Right hindlimb (tissue), 1 donor: ENCODE measurements around the gene CBFB.

Experiments
- DNase-seq: peaks from one replicate; pipeline ENCODE4 v3.0.0-alpha.2; 2018

Gene CBFB

DNA sequence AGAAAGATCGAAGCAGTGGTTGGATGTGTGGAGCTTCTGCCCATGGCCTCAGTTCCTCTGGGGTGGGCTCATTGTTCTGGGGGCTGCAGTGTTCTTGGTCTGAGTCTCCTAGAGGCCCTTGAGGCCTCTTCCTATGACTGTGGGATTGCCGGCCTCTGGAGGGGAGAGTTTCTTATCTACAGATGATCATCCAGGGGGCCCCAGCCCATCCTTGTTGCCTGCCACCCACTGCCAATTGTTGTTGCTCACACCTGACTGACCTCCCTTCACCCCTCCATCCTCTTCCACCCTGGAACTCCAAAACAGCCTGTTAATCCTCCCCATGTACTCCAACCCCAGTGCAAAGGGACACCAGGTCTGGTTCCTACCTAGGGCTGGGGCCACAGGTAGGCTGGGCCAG, 116.0 kb downstream of the CBFB start:
- DNase-seq = no peak

DNA sequence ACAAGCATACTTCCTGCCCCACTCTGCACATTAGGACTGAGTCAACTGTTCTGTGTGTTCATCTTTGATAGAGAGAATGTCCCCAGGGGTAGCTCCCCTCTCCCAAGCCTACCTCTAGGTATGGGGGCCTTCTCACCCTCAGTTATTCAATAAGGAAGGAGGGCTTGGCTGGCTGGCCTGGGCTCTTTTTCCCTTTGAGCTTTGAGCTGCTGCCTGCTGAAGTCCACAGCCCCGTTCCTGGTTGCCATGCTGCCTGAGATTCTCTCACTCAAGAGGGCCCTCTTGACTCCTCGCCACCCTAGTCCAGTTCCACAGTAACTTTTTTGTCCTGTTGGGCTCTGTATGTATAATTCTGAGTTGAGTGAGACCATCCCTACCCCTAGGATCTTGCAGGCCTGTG, 116.8 kb downstream of the CBFB start:
- DNase-seq = no peak

DNA sequence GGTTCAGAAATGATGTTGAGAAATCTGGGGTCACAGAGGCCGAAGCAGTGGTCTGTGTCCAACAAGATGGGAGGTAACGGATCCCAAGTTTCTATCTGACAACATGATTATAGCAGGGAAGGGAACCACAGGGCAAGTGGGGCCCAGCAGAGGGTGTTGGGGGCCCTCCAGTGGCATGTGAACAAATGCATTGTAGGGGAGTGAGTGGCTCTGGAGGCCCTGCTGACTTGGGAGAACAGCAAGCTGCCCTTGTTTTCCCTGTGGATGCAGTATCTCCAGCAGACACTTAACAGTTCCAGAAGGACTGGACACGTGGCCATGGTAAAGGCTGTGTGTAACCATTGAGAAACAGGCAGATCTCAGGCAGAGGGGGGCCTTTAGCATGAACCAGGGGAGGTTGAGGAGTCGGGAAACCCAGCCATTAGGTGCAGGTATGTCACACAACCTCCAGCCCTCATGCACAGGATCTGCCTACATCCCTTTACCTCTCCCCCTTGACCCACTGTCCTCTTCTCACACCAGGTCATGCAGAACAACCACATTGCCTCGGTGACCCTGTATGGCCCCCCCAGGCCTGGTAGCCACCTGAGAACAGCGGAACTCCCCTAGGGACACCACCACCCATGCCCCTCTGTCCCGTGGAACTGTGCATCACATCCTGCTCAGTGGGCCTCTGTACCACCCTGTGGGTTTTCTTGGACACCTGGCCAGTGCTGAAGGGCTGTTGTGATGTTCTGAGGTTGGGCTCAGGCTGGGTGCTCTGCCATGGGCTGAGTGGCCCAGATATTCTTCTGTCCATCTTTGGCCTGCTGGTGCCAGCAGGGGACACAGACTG, 117.8 kb downstream of the CBFB start:
- DNase-seq = no peak

DNA sequence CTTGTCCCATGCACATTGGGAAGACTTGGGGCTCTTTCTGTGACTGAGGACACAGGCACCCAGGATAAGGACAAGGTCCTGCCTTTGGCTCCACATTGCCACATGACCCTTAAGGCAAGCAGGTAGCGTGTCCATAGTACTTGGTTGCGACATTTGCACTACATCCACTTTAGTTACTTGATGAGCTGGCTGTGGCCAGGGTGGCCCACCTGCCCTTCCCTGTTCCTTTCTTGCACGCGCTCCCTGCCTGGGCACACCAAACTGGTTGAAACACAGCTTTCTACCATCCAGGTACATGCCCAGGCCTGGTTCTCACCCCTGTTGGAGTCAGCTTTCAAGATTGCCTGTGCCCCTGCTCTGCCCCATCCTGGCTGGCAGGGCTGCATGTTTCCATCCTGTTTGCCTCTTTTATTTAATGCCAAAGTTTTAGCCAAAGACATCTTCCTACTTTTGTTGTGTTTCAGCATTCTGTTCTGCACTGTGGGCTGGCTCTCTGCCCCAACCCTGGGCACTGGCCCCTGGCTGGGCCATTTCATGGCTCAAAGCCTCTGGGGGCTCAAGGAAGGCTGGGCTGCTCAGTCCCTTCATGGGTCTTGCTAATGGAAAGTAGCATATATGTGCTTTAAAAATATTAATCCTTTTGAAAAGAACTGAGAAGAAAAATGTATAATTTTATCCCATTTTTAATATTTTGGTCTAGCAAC, 118.6 kb downstream of the CBFB start:
- no peak for DNase-seq

DNA sequence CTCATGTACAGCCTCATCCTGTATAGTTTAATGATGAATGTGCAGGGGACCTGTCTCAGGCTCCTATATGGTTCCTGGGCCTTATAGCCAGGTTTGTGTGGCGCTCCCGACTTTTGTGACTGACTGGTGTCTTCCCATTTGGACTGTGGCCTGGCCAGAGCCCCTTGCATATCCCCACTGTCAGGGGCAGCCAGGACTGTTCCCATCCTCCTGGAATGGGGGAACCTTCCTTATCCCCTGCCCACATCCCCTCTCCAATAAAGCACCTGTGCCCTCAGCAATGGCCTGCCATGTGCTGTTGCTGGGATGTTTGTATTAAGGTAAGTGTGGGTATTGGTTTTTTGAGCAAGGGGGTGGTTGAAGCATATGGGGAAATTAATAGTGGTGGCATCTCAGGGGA, 119.3 kb downstream of the CBFB start:
- DNase-seq = no peak

DNA sequence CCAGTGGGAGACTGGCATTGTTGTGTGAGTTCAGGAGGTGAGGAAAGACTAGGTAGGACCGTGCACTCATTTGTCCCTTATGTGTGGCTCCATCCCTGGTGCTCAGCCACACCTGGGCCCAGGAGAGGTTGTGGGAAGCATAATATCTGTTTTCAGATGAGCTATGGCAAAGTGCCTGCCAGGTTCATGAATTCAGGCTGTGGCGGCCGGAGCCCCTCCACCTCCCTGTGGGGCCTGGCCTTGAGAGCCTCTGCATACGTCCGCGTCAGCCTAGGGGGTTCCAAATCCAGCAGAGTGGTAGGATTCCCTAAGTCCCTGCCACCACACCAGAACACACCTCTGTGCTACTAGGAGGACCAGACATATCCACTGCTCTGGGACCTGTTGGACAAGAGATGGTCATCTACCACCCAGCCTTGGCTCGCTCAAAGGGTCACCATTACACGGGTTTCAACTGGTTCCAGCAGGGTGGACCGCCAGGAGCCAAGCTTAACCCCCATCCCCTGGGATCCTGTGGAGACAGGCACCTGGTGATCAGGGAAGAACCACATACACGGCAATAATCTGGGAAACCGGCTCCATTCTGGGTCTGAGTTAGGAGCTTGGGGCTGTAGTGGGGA, 119.8 kb downstream of the CBFB start:
- no peak for DNase-seq

DNA sequence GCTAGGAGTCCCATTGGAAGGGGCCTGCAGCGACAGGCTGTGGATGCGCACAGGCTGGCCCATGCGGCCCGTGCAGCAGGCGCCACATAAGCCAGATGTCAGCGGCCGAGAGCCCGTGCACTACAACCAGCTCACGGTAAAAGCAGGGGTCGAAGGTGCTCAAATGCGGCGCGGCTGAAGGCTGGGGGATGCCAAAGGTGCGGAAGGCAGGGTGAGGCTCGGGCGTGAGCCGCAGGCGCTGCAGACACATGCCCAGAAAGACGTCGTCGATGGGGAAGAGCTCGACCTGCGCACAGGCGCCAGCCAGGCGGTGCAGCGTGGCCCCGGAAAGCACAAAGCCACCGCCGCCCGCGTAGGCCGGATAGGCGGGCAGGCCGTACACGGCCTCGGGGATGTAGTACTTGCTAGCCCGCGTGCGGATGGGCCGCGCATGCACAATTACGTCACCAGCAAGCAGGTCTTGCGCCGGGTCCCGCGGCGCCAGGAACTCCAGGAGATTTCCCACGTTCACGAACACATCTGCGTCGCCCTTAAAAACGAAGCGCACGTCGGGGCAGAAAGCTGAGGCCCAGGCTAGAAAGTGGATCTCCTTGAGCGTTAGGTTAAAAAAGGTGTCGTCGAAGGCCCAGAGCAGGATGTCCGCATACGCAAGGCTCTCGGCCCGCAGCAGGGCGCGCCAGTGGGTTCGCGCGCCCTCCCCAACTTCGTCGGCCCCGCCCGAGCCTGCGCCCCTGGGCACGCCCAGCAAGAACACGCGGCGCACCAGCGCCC, 120.5 kb downstream of the CBFB start:
- DNase-seq = no peak

DNA sequence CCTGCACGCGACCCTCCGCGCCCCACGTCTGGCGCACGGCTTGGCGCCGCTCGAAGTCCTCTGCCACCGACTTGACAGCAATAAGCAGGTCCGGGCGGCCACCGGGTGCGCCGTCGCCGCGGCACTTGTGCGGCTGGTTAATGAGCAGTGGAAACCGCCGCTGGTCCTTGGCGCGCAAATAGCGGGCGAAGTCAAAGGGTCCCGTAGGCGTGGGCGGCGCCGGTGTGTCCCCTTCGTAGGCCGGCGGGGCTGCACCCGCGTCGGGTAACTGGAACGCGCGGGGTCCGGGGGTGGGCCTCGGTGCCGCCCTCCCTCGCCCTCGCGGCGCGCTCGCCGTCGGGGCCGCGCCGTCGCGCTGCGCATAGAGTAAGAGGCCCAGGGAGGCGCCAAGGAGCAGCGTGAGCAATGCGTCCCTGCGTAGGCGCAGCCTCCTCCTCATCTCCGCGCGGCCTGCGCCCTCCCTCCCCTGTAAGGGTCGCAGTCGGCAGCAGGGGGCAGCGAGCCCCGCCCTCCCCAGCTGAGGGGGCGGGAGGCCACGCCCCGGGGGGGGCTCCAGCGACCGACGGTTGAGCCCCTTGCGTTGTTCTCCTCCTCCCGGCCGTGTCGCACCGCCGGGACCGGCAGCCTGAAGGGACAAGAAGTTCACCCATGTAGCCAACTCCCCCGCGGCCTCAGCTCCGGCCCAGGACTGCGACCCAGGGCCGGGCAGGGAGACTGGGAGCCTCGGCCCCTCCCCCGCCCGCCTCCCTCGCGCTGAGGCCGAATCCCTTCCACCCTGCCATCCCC, 121.3 kb downstream of the CBFB start:
- peak; percentile 88 for DNase-seq
